H1 (cell line): Measurements from ENCODE around the gene ANKRD11. TPM values are rescaled to one million over a fixed set of nuclear protein-coding genes. Genes with fewer than 3 reads are reported as not detected.

ENCODE experiments used
- CTCF ChIA-PET: fragments of 300-600 bp; sonication (Branson Sonifier 250); formaldehyde crosslinking; loops from one replicate; lab custom pipeline; 2021; ENCODE audit not compliant: partially characterized antibody; lab: Charles Lee
- POLR2A ChIA-PET: fragments of 300-600 bp; sonication (Branson Sonifier 250); formaldehyde crosslinking; loops from one replicate; lab custom pipeline; 2021; ENCODE audit warnings: inconsistent platforms; ENCODE audit not compliant: partially characterized antibody; lab: Charles Lee
- DNase-seq, 2 experiments: peaks; one replicate each; pipeline versions ENCODE4 v3.0.0 to v3.0.0-alpha.2; 2010 to 2022; ENCODE audit warnings: low spot score in 2 of 2, low read depth in 1 of 2, mixed read lengths in 1 of 2
- FAIRE-seq: peaks from 2 replicates; lab custom pipeline; 2011; peaks lifted over from hg19 to GRCh38; lab: Jason Lieb, UNC
- H2AFZ ChIP-seq: 2 replicates; pipeline ENCODE4 v1.8.1; 2012; ENCODE audit warnings: low read length, inconsistent platforms
- H2AK5ac ChIP-seq: 2 replicates; pipeline ENCODE4 v1.6.1; 2013; ENCODE audit warnings: low read depth, low read length
- H2BK120ac ChIP-seq: replicated peaks from 2 replicates; pipeline ENCODE3; 2013; ENCODE audit warnings: low read depth, low read length, inconsistent platforms
- H2BK12ac ChIP-seq: 2 replicates; pipeline ENCODE4 v1.6.1; 2013; ENCODE audit warnings: low read depth, low read length
- H2BK15ac ChIP-seq: 2 replicates; pipeline ENCODE4 v1.6.1; 2013; ENCODE audit warnings: low read length
- H2BK20ac ChIP-seq: 2 replicates; pipeline ENCODE4 v1.6.1; 2013; ENCODE audit warnings: low read length
- H2BK5ac ChIP-seq: 2 replicates; pipeline ENCODE4 v1.6.1; 2013; ENCODE audit warnings: low read depth, low read length
- H3K14ac ChIP-seq: 2 replicates; pipeline ENCODE4 v1.6.1; 2013; ENCODE audit warnings: inconsistent platforms; ENCODE audit not compliant: insufficient read length
- H3K18ac ChIP-seq: 2 replicates; pipeline ENCODE4 v1.6.1; 2013; ENCODE audit warnings: low read length; ENCODE audit errors: extremely low read depth
- H3K23ac ChIP-seq: 2 replicates; pipeline ENCODE4 v1.6.1; 2013; ENCODE audit warnings: inconsistent platforms; ENCODE audit not compliant: insufficient read length
- H3K23me2 ChIP-seq: 2 replicates; pipeline ENCODE4 v1.6.1; 2013; ENCODE audit warnings: low read depth, low read length
- H3K27ac ChIP-seq: 2 replicates; pipeline ENCODE4 v1.6.1; 2011; ENCODE audit warnings: low read depth, low read length, inconsistent platforms
- H3K27me3 ChIP-seq, 4 experiments: replicated peaks in 1 of 4; 1 replicate in 1 of 4; 2 replicates in 3 of 4; pipeline versions ENCODE4 v1.6.1 to v1.8.1; 2011 to 2013; ENCODE audit warnings: low read length in 3 of 4, mild to moderate bottlenecking in 3 of 4, inconsistent platforms in 2 of 4, mixed read lengths in 2 of 4, moderate library complexity in 1 of 4; ENCODE audit not compliant: control insufficient read depth in 3 of 4, insufficient read depth in 3 of 4; ENCODE audit errors: extremely low read depth in 1 of 4
- H3K36me3 ChIP-seq, 4 experiments: 2 replicates each; pipeline versions ENCODE4 v1.6.1 to v1.8.1; 2011 to 2013; ENCODE audit warnings: mild to moderate bottlenecking in 4 of 4, low read length in 3 of 4, moderate library complexity in 2 of 4, control low read depth in 1 of 4, inconsistent platforms in 1 of 4; ENCODE audit not compliant: insufficient read depth in 4 of 4, control insufficient read depth in 2 of 4
- H3K4ac ChIP-seq: replicated peaks from 2 replicates; pipeline ENCODE3; 2013; ENCODE audit warnings: low read length, low read depth, mixed read lengths, inconsistent platforms; ENCODE audit not compliant: insufficient read length
- H3K4me1 ChIP-seq, 4 experiments: replicated peaks in 1 of 4; 1 replicate in 1 of 4; 2 replicates in 3 of 4; pipeline versions ENCODE4 v1.6.1 to v1.8.1; 2011 to 2013; ENCODE audit warnings: low read length in 3 of 4, inconsistent platforms in 2 of 4, mixed read lengths in 1 of 4; ENCODE audit not compliant: insufficient read depth in 4 of 4, control insufficient read depth in 3 of 4
- H3K4me2 ChIP-seq, 2 experiments: 2 replicates each; pipeline versions ENCODE4 v1.6.1 to v1.8.1; 2011 to 2013; ENCODE audit warnings: low read depth in 2 of 2, low read length in 2 of 2, control low read depth in 1 of 2, inconsistent platforms in 1 of 2, mild to moderate bottlenecking in 1 of 2; ENCODE audit not compliant: insufficient read depth in 1 of 2
- H3K4me3 ChIP-seq, 4 experiments: fragments of 200-600, 300-600 bp in 1 of 4; sonication (generic), shearing (Covaris generic), sonication (Bioruptor Twin) in 1 of 4; 2 replicates each; pipeline versions ENCODE4 v1.5.1 to v1.8.1; 2011 to 2016; ENCODE audit warnings: low read length in 4 of 4, low read depth in 3 of 4, control low read depth in 2 of 4, inconsistent platforms in 2 of 4, mild to moderate bottlenecking in 2 of 4, mixed read lengths in 1 of 4, moderate library complexity in 1 of 4; ENCODE audit not compliant: insufficient read depth in 2 of 4; ENCODE audit errors: extremely low read depth in 1 of 4
- H3K56ac ChIP-seq: replicated peaks from 2 replicates; pipeline ENCODE3; 2013; ENCODE audit warnings: low read depth, mild to moderate bottlenecking, mixed read lengths, low read length, inconsistent platforms; ENCODE audit not compliant: insufficient read length
- H3K79me1 ChIP-seq: 2 replicates; pipeline ENCODE4 v1.6.1; 2013; ENCODE audit warnings: low read depth, low read length, control low read depth
- H3K79me2 ChIP-seq, 2 experiments: 2 replicates each; pipeline versions ENCODE4 v1.6.1 to v1.8.1; 2012 to 2013; ENCODE audit warnings: low read length in 2 of 2, mild to moderate bottlenecking in 2 of 2, inconsistent platforms in 1 of 2; ENCODE audit not compliant: insufficient read depth in 2 of 2, control insufficient read depth in 1 of 2
- H3K9ac ChIP-seq, 4 experiments: replicated peaks in 1 of 4; 1 replicate in 1 of 4; 2 replicates in 3 of 4; pipeline versions ENCODE4 v1.6.1 to v1.8.1; 2011 to 2013; ENCODE audit warnings: low read depth in 3 of 4, low read length in 3 of 4, control low read depth in 2 of 4, mild to moderate bottlenecking in 2 of 4, moderate library complexity in 2 of 4, inconsistent platforms in 1 of 4; ENCODE audit errors: extremely low read depth in 1 of 4
- H3K9me3 ChIP-seq, 2 experiments: 2 replicates each; pipeline versions ENCODE4 v1.6.1 to v1.8.1; 2012 to 2013; ENCODE audit warnings: mild to moderate bottlenecking in 2 of 2, moderate library complexity in 2 of 2, control low read depth in 1 of 2, inconsistent platforms in 1 of 2, low read depth in 1 of 2, low read length in 1 of 2, mixed read lengths in 1 of 2; ENCODE audit not compliant: insufficient read depth in 2 of 2
- H4K20me1 ChIP-seq, 2 experiments: replicated peaks in 1 of 2; 2 replicates each; pipeline versions ENCODE3 to v1.8.1; 2011 to 2013; ENCODE audit warnings: inconsistent platforms in 2 of 2, low read length in 2 of 2, mild to moderate bottlenecking in 1 of 2; ENCODE audit not compliant: insufficient read depth in 2 of 2, control insufficient read depth in 1 of 2
- H4K5ac ChIP-seq: 2 replicates; pipeline ENCODE4 v1.6.1; 2013; ENCODE audit warnings: low read length, low read depth, mixed read lengths, inconsistent platforms; ENCODE audit not compliant: insufficient read length
- H4K8ac ChIP-seq: 2 replicates; pipeline ENCODE4 v1.8.0; 2013; ENCODE audit warnings: mild to moderate bottlenecking, moderate library complexity, low read length, inconsistent platforms; ENCODE audit not compliant: insufficient read depth; ENCODE audit errors: extremely low read depth
- H4K91ac ChIP-seq: replicated peaks from 2 replicates; pipeline ENCODE3; 2013; ENCODE audit warnings: low read length, mixed read lengths, inconsistent platforms; ENCODE audit not compliant: insufficient read length
- EP300 ChIP-seq, 2 experiments: IDR thresholded peaks; 1 replicate in 1 of 2; 2 replicates in 1 of 2; pipeline ENCODE4 v1.6.1; 2011 to 2012; ENCODE audit warnings: low read depth in 2 of 2, low read length in 2 of 2, mild to moderate bottlenecking in 2 of 2, borderline replicate concordance in 1 of 2, inconsistent platforms in 1 of 2, moderate library complexity in 1 of 2
- GABPA ChIP-seq: IDR thresholded peaks from 2 replicates; pipeline ENCODE4 v1.6.1; 2011; ENCODE audit warnings: mild to moderate bottlenecking, low read length, moderate library complexity, borderline replicate concordance; ENCODE audit not compliant: insufficient read depth
- HDAC6 ChIP-seq: IDR thresholded peaks from one replicate; pipeline ENCODE4 v1.7.1; 2012; ENCODE audit warnings: low read depth, mild to moderate bottlenecking, inconsistent platforms, low read length, moderate library complexity
- RXRA ChIP-seq: IDR thresholded peaks from 2 replicates; pipeline ENCODE4 v1.6.1; 2011; ENCODE audit warnings: low read depth, mild to moderate bottlenecking, low read length, moderate library complexity; ENCODE audit not compliant: insufficient read depth
- SIN3A ChIP-seq, 2 experiments: IDR thresholded peaks in 1 of 2; conservative IDR thresholded peaks in 1 of 2; 2 replicates each; pipeline ENCODE4 v1.6.1; 2011 to 2012; ENCODE audit warnings: low read length in 2 of 2, improper control_type of control experiment in 1 of 2, low read depth in 1 of 2, mild to moderate bottlenecking in 1 of 2
- SIX5 ChIP-seq: IDR thresholded peaks from 2 replicates; pipeline ENCODE4 v1.6.1; 2011; ENCODE audit warnings: mild to moderate bottlenecking, low read depth, low read length
- SRF ChIP-seq: IDR thresholded peaks from 2 replicates; pipeline ENCODE4 v1.6.1; 2011; ENCODE audit warnings: mild to moderate bottlenecking, low read depth, low read length, moderate library complexity
- YY1 ChIP-seq: IDR thresholded peaks from 2 replicates; pipeline ENCODE4 v1.6.1; 2011; ENCODE audit warnings: low read depth, mild to moderate bottlenecking, low read length
- WGBS, 2 experiments: shearing (Covaris generic) in 1 of 2; methylation state at CpG; one replicate each; pipeline versions ENCODE4 v1.1.6 to v1.1.7; 2013 to 2015; ENCODE audit warnings: low lambda C conversion rate in 2 of 2, mixed read lengths in 2 of 2, inconsistent platforms in 1 of 2, low coverage in 1 of 2, missing lambda C conversion rate in 1 of 2; ENCODE audit not compliant: insufficient replicate concordance in 2 of 2, insufficient coverage in 1 of 2, insufficient read length in 1 of 2; ENCODE audit errors: extremely low coverage in 1 of 2, missing lambda C conversion rate in 1 of 2; 5-methylcytosine and 5-hydroxymethylcytosine counted together
- polyA plus RNA-seq, 7 experiments: library from polyadenylated mRNA; depleted of rRNA in 3 of 7; stranded (reverse) in 5 of 7; unstranded in 2 of 7; fragments of >200 nt in 5 of 7; fragments of 200-250 nt in 2 of 7; gene quantifications; 1 replicate in 5 of 7; 2 replicates in 1 of 7; 4 replicates in 1 of 7; pipeline versions ENCODE4 v1.2.1 to v1.2.3, GENCODE V29; 2011 to 2013; ENCODE audit warnings: missing spikeins in 2 of 7, mixed read lengths in 2 of 7
- total RNA-seq: library from RNA; stranded (reverse); fragmentation: NEBNext Ultra II Directional; extraction: Animal tissue kit (Norgen Biotek cat#: 25700); gene quantifications from 2 replicates; pipeline ENCODE4 v1.2.1, GENCODE V29; 2021
- TF ChIP-seq, protein P1 (sequence below): IDR thresholded peaks from 2 replicates; pipeline ENCODE4 v1.6.1; 2011; ENCODE audit warnings: low read depth, mild to moderate bottlenecking, low read length; ENCODE audit not compliant: insufficient read depth
- TF ChIP-seq, protein P2 (sequence below): IDR thresholded peaks from 2 replicates; pipeline ENCODE4 v1.6.1; 2012; ENCODE audit warnings: inconsistent platforms

ANKRD11 gene
- total and polyA plus RNA-seq, 2 of the 8 experiments (the other 6 are each of a cell fraction or from before 2014, with no cell fraction given), result 46.5 to 142 TPM

DNA sequence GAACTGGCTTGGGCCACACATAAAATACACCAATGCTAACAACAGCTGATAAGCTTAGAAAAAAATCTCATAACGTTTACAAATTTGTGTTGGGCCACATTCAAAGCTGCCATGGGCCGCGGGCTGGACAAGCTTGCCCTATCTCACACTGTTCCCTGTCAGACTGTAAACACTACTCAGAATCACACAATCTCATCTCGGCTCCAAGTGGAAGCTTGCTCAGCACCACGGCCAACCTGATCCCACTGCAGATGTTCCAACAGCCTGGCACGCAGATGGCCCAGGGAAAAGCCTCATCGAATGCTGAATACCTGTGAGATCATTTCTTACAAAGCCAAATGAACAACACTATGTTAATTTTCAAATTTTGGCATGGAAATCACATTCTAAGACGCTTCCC is 125.8 kb downstream of the ANKRD11 start:
- Histone ChIP-seq H2BK12ac (no peak overlapping the region), H3K79me1 (peaks cover 30% of the 10 kb centered on the region)
- TF ChIP-seq SIN3A (conservative IDR thresholded peaks at IDR 0.05 in 1 of 2, IDR thresholded peaks at IDR 0.05 in 1 of 2; ENCODE audit: low read depth in 1 of 2, low read length in 2 of 2) (no peak), GABPA (no peak), RXRA (no peak), HDAC6 (no peak), SIX5 (no peak), EP300 (IDR thresholded peaks at IDR 0.05; ENCODE audit: borderline replicate concordance in 1 of 2, low read depth in 2 of 2, low read length in 2 of 2) (no peak), SRF (no peak), YY1 (no peak)
- TF ChIP-seq, protein P1, sequence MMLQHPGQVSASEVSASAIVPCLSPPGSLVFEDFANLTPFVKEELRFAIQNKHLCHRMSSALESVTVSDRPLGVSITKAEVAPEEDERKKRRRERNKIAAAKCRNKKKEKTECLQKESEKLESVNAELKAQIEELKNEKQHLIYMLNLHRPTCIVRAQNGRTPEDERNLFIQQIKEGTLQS, result no peak
- TF ChIP-seq, protein P2, sequence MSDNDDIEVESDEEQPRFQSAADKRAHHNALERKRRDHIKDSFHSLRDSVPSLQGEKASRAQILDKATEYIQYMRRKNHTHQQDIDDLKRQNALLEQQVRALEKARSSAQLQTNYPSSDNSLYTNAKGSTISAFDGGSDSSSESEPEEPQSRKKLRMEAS, result no peak
- TF ChIP-seq, all 59 proteins: peak for 0
- ChIA-PET CTCF (interaction anchor here (0.9 to 2.0 kb wide), 3 partner anchors 10 to 62 kb away, joined by 3 to 7 read pairs (median 3); no protein-coding TSS in a partner anchor), POLR2A (interaction anchor here (0.6 to 1.4 kb wide), 5 partner anchors 8 to 119 kb away, joined by 3 to 4 read pairs (median 4); no protein-coding TSS in a partner anchor)
- no peak overlapping the region for H2AFZ ChIP-seq
- no peak for DNase-seq
- peaks cover 14 to 37% (median 27%) of the 10 kb centered on the region in 4 experiments for H3K4me1 ChIP-seq
- no peak overlapping the region for H3K9ac ChIP-seq
- H3K4me3 ChIP-seq, result no peak overlapping the region
- no peak overlapping the region for H2BK120ac ChIP-seq
- H2AK5ac ChIP-seq, result no peak overlapping the region; the same call in 1 of the 2 replicates
- no peak overlapping the region for H4K8ac ChIP-seq
- peaks cover 40 to 97% of the 10 kb centered on the region in 2 experiments for H3K79me2 ChIP-seq
- H3K36me3 ChIP-seq, result no peaks in the 10 kb centered on the region
- no peak overlapping the region for H2BK5ac ChIP-seq
- no peak overlapping the region for H3K56ac ChIP-seq
- no peak overlapping the region for H3K27ac ChIP-seq
- FAIRE-seq, result no peak
- no peak overlapping the region for H3K18ac ChIP-seq
- no peak overlapping the region for H3K14ac ChIP-seq
- no peak overlapping the region for H2BK20ac ChIP-seq
- 91% methylated on average over 8 of the region's 8 CpGs; no CpG with 5 or more reads in 1 of the 2 experiments for WGBS, 2 experiments
- H3K23me2 ChIP-seq, result no peaks in the 10 kb centered on the region
- no peak overlapping the region for H3K4ac ChIP-seq
- no peaks in the 10 kb centered on the region for H3K9me3 ChIP-seq
- H3K27me3 ChIP-seq, result no peaks in the 10 kb centered on the region
- peaks cover 49 to 57% of the 10 kb centered on the region in 2 experiments for H4K20me1 ChIP-seq
- H4K5ac ChIP-seq, result no peak overlapping the region
- H3K23ac ChIP-seq, result no peak overlapping the region
- no peak overlapping the region for H4K91ac ChIP-seq
- H3K4me2 ChIP-seq, result no peak overlapping the region; a peak in 1 of 4 replicates
- H2BK15ac ChIP-seq, result no peak overlapping the region
